ENCODE measurements around the gene MRPL24. TPM values are rescaled to one million over a fixed set of nuclear protein-coding genes. Genes with fewer than 3 reads are reported as not detected.

The MRPL24 gene
- total RNA-seq, 1 experiment from 2014 or later: 27.3 TPM

- Histone ChIP-seq H3K9ac (ENCODE audit: extremely low read depth, insufficient read length, low read length) (peak within 1 kb of the TSS; percentile 88), H4K5ac (ENCODE audit: insufficient read length, low read depth, low read length) (peak within 1 kb of the TSS; percentile 37), H4K91ac (ENCODE audit: insufficient read length, low read depth, low read length) (no peak within 1 kb of the TSS), H3K4me2 (ENCODE audit: insufficient read depth, insufficient read length, low read length) (peak within 1 kb of the TSS; percentile 93), H3K27me3 (ENCODE audit: insufficient read depth, low read length) (no peaks in the 10 kb centered on the region), H3K14ac (ENCODE audit: insufficient read depth, low read length) (peak within 1 kb of the TSS; percentile 71; the same call in 1 of the 2 replicates), H4K8ac (replicated peaks; ENCODE audit: insufficient read length, low read depth, low read length) (no peak within 1 kb of the TSS), H3K79me1 (ENCODE audit: insufficient read depth, low read depth, low read length, poor library complexity, severe bottlenecking) (peaks cover 9% of the 10 kb centered on the region), H3K23ac (ENCODE audit: insufficient read length, low read depth, low read length) (no peak within 1 kb of the TSS), H3K56ac (ENCODE audit: insufficient read length, low read depth, low read length) (no peak within 1 kb of the TSS), H2AFZ (ENCODE audit: low read length) (no peak within 1 kb of the TSS), H2BK120ac (ENCODE audit: low read depth, low read length, poor library complexity, severe bottlenecking) (no peak within 1 kb of the TSS), H4K20me1 (ENCODE audit: control insufficient read depth, insufficient read depth, insufficient read length) (no peaks in the 10 kb centered on the region), H2AK5ac (ENCODE audit: insufficient read length, low read length) (no peak within 1 kb of the TSS), H3K27ac (ENCODE audit: insufficient read length, low read depth, low read length) (no peak within 1 kb of the TSS), H2BK5ac (ENCODE audit: insufficient read length, low read length) (no peak within 1 kb of the TSS), H3K23me2 (ENCODE audit: insufficient read length, low read depth, low read length, poor library complexity, severe bottlenecking) (peaks cover 17% of the 10 kb centered on the region), H3K4me1 (ENCODE audit: insufficient read depth, low read length) (no peaks in the 10 kb centered on the region; the same call in 1 of the 2 replicates), H3K18ac (ENCODE audit: insufficient read length, low read depth, low read length) (peak within 1 kb of the TSS; percentile 69), H3K79me2 (ENCODE audit: insufficient read depth, low read length) (peaks cover 26% of the 10 kb centered on the region), H3K9me3 (ENCODE audit: control insufficient read depth, low read depth, low read length) (no peaks in the 10 kb centered on the region), H3K4ac (ENCODE audit: low read depth, low read length) (no peak within 1 kb of the TSS), H2BK20ac (ENCODE audit: low read depth, low read length, poor library complexity, severe bottlenecking) (no peak within 1 kb of the TSS), H2BK12ac (ENCODE audit: insufficient read length, low read depth, low read length) (no peak within 1 kb of the TSS), H2BK15ac (ENCODE audit: low read depth, low read length) (no peak within 1 kb of the TSS), H3T11ph (ENCODE audit: low read length) (no peak within 1 kb of the TSS)
- Mint-ChIP-seq H3K27me3 (ENCODE audit: low read depth) (no peaks in the 10 kb centered on the region), H3K4me1 (peaks cover 31 to 35% of the 10 kb centered on the region in 2 experiments), H3K36me3 (ENCODE audit: insufficient read depth in 1 of 3, low read depth in 3 of 3) (peaks cover 11 to 28% (median 27%) of the 10 kb centered on the region in 3 experiments), H3K27ac (peak within 1 kb of the TSS in 1 of 3 experiments; percentile 88; a peak in 5 of 7 replicates), H3K9me3 (no peaks in the 10 kb centered on the region), H3K4me3 (no peak within 1 kb of the TSS)
- peak; percentile 100 for DNase-seq
- no CpG with 5 or more reads among the region's 50 CpGs for WGBS (ENCODE audit: extremely low coverage, insufficient read length, low lambda C conversion rate)
- TF ChIP-seq CTCF (conservative IDR thresholded peaks at IDR 0.05): no peak; the same call in 2 of the 3 replicates
These were observed 26.4 kb upstream of the MRPL24 start, which contains the start of gene PRCC for GRCh38 chr1:156767101-156767878. TSS of gene PRCC (plus strand) at chr1:156767535. CDS start at chr1:156767772, 237 bp downstream.
